NCI-H524 treated with DMSO at 0.1 percent for 48 hours (cell line): ENCODE measurements around the gene RABGAP1.

Experiments
- DNase-seq: peaks from one replicate; lab custom pipeline; 2025; lab: John Stamatoyannopoulos, UW

The RABGAP1 gene

GRCh38 chr9:123112015-123112975, 171.5 kb downstream of the RABGAP1 start:
- DNase-seq = no peak

GRCh38 chr9:123113185-123113584, 172.4 kb downstream of the RABGAP1 start:
- no peak for DNase-seq

GRCh38 chr9:123115146-123115913, 174.5 kb downstream of the RABGAP1 start:
- DNase-seq = no peak

GRCh38 chr9:123116036-123116435, 175.2 kb downstream of the RABGAP1 start:
- DNase-seq = no peak

GRCh38 chr9:123119566-123119965, 178.7 kb downstream of the RABGAP1 start:
- DNase-seq = no peak

GRCh38 chr9:123120131-123120530, 179.3 kb downstream of the RABGAP1 start:
- DNase-seq = no peak

GRCh38 chr9:123120953-123121352, 180.1 kb downstream of the RABGAP1 start:
- DNase-seq = no peak

- DNase-seq = no peak
Measured at GRCh38 chr9:123121457-123121856, 180.6 kb downstream of the RABGAP1 start.

- DNase-seq = no peak
Measured at GRCh38 chr9:123127512-123128075, 186.8 kb downstream of the RABGAP1 start.

GRCh38 chr9:123128591-123128990, 187.8 kb downstream of the RABGAP1 start:
- no peak for DNase-seq

- DNase-seq = no peak
Measured at GRCh38 chr9:123129423-123129822, 188.6 kb downstream of the RABGAP1 start.

GRCh38 chr9:123131258-123131657, 190.4 kb downstream of the RABGAP1 start:
- no peak for DNase-seq

GRCh38 chr9:123131993-123132392, 191.2 kb downstream of the RABGAP1 start:
- DNase-seq = no peak

- no peak for DNase-seq
Measured at GRCh38 chr9:123132696-123133095, 191.9 kb downstream of the RABGAP1 start.

- no peak for DNase-seq
Measured at GRCh38 chr9:123135430-123135829, 194.6 kb downstream of the RABGAP1 start.

- no peak for DNase-seq
Measured at GRCh38 chr9:123138163-123138562, 197.3 kb downstream of the RABGAP1 start.

GRCh38 chr9:123149067-123149466, 208.2 kb downstream of the RABGAP1 start:
- DNase-seq = no peak

- no peak for DNase-seq
Measured at GRCh38 chr9:123150708-123151503, 210.1 kb downstream of the RABGAP1 start.
